Peyer's patch (tissue), 4 donors: ENCODE data around the gene MYH7B. TPM values are rescaled to one million over a fixed set of nuclear protein-coding genes. Genes with fewer than 3 reads are reported as not detected.
A peak's percentile ranks its signal among the peaks of the same experiment; 100 is the strongest.

Experiments
- DNase-seq, 3 donors: peaks; one replicate each; pipeline ENCODE4 v3.0.0-alpha.2; 2017 to 2019
- H3K27ac ChIP-seq, 4 donors: fragments of 200-600 bp; sonication (generic); one replicate each; pipeline ENCODE4 v1.5.1; 2016 to 2019
- H3K27me3 ChIP-seq, 2 donors: fragments of 200-600 bp; sonication (generic); one replicate each; pipeline ENCODE4 v1.5.1; 2019
- H3K36me3 ChIP-seq, 3 donors: fragments of 200-600 bp; sonication (generic); one replicate each; pipeline ENCODE4 v1.5.1; 2016 to 2019
- H3K4me1 ChIP-seq, 4 donors: fragments of 200-600 bp; sonication (generic); one replicate each; pipeline ENCODE4 v1.5.1; 2016 to 2019
- H3K4me3 ChIP-seq, 4 donors: fragments of 200-600 bp; sonication (generic); 1 replicate in 3 of 4; 2 replicates in 1 of 4; pipeline ENCODE4 v1.5.1; 2016 to 2019; ENCODE audit warnings: mild to moderate bottlenecking in 1 of 4
- H3K9me3 ChIP-seq, 4 donors: fragments of 200-600 bp; sonication (generic); one replicate each; pipeline ENCODE4 v1.5.1; 2016 to 2019; ENCODE audit warnings: mild to moderate bottlenecking in 1 of 4
- CTCF ChIP-seq, 6 experiments: fragments of 450-650 bp in 4 of 6; fragments of 200-600 bp in 2 of 6; sonication (generic) in 1 of 6; IDR thresholded peaks; one replicate each; pipeline ENCODE4 v1.5.1; 2017 to 2019; ENCODE audit warnings: antibody characterized with exemption in 6 of 6, mild to moderate bottlenecking in 3 of 6, moderate library complexity in 1 of 6
- POLR2A ChIP-seq, 2 donors: fragments of 450-650 bp; IDR thresholded peaks; one replicate each; pipeline ENCODE4 v1.5.1; 2017; ENCODE audit warnings: antibody characterized with exemption in 2 of 2, mild to moderate bottlenecking in 2 of 2, moderate library complexity in 2 of 2
- total RNA-seq, 4 donors: library from RNA; depleted of rRNA; stranded (reverse); fragments of >200 nt; gene quantifications; one replicate each; pipeline ENCODE4 v1.1.0, GENCODE V29; 2016

Gene MYH7B
- total RNA-seq, 4 donors from 2014 or later: 0.40 to 2.0 (median 1.4) TPM

DNA sequence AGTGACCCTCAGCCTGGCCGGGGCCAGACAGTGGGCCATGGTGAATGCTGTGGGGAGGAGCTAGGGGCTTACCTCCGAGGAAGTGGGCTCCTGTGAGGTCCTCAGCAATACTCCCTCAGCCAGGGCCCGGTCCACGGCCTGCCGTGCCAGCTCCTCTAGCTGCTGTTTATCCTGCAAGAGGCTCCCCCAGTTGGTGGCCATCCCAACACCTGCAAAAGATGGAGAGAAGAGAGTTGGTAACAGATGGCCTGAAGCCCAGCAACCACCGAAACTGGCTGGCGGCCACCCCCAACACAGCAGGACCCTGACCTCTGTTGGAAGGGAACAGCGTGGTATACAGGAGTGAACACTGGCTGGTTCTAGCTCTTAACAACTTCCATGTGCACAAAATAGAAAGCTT lies 4.0 kb upstream of the MYH7B start:
- peaks cover 0 to 27% (median 3%) of the 10 kb centered on the region in 4 donors for H3K4me1 ChIP-seq
- H3K4me3 ChIP-seq: no peak overlapping the region
- no peaks in the 10 kb centered on the region for H3K9me3 ChIP-seq
- no peaks in the 10 kb centered on the region for H3K36me3 ChIP-seq
- TF ChIP-seq CTCF (IDR thresholded peaks at IDR 0.05) (no peak), POLR2A (IDR thresholded peaks at IDR 0.05) (no peak)
- DNase-seq: no peak
- H3K27me3 ChIP-seq: no peaks in the 10 kb centered on the region
- H3K27ac ChIP-seq: peak overlapping the region in 1 of 4 donors; percentile 62

- Histone ChIP-seq H3K36me3 (no peaks in the 10 kb centered on the region), H3K4me3 (no peak overlapping the region), H3K27me3 (no peaks in the 10 kb centered on the region), H3K9me3 (no peaks in the 10 kb centered on the region), H3K27ac (no peak overlapping the region), H3K4me1 (peaks cover 0 to 27% (median 3%) of the 10 kb centered on the region in 4 donors)
- TF ChIP-seq POLR2A (IDR thresholded peaks at IDR 0.05): no peak
- TF ChIP-seq CTCF (IDR thresholded peaks at IDR 0.05): no peak
- no peak for DNase-seq
Observed at GRCh38 chr20:34952671-34953070, 3.0 kb upstream of the MYH7B start.

GRCh38 chr20:34953960-34954359 lies 1.7 kb upstream of the MYH7B start:
- TF ChIP-seq CTCF (IDR thresholded peaks at IDR 0.05) (no peak), POLR2A (IDR thresholded peaks at IDR 0.05) (no peak)
- no peaks in the 10 kb centered on the region for H3K36me3 ChIP-seq
- no peaks in the 10 kb centered on the region for H3K27me3 ChIP-seq
- H3K4me1 ChIP-seq: peaks cover 0 to 27% (median 3%) of the 10 kb centered on the region in 4 donors
- DNase-seq: no peak
- H3K9me3 ChIP-seq: no peaks in the 10 kb centered on the region
- no peak overlapping the region for H3K27ac ChIP-seq
- no peak overlapping the region for H3K4me3 ChIP-seq

DNA sequence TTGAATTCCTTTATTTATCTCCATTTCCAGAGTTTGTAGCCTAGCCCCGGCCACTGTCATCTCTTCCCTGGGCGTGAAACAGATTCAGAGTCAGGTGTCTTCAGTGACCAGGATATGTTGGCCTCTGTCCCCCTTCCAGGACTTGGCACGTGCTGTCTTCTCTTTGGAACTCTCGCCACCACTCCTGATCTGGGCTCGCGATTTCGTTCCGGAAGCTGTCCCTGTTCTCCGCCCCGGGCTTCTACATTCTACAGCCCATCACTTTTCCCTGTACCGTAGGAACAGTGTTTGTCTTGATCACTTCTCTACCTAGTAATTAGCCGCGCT lies 801 bp upstream of the MYH7B start:
- DNase-seq: no peak
- H3K9me3 ChIP-seq: no peaks in the 10 kb centered on the region
- H3K4me1 ChIP-seq: peaks cover 0 to 21% (median 3%) of the 10 kb centered on the region in 4 donors
- H3K4me3 ChIP-seq: peak overlapping the region; percentile 57 to 77 (median 73)
- no peaks in the 10 kb centered on the region for H3K36me3 ChIP-seq
- TF ChIP-seq POLR2A (IDR thresholded peaks at IDR 0.05) (no peak), CTCF (IDR thresholded peaks at IDR 0.05) (no peak)
- H3K27ac ChIP-seq: peak overlapping the region; percentile 74 to 95 (median 85)
- no peaks in the 10 kb centered on the region for H3K27me3 ChIP-seq

DNA sequence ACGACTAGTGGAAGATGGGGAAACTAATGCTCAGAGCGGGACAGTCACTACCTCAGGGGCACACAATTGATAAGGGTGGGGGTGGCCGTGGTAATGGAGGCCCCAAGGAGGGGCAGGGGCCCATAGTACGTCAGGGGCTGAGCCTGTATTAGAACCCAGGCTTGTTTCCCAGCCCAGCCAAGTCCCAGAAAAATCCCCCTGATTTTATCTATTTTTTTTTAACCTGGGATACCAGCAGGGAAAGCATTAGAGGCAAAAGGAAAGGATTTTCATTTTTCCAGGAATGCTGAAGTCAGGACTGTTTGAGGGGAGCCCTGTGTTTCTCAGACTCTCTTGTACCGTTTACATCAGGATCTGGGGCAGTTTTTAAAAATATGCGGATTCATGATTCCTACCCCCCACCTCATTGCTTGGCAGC lies 382 bp downstream of the MYH7B start:
- no peaks in the 10 kb centered on the region for H3K27me3 ChIP-seq
- TF ChIP-seq CTCF (IDR thresholded peaks at IDR 0.05) (no peak), POLR2A (IDR thresholded peaks at IDR 0.05) (no peak)

More for the DNA sequence above, 382 bp downstream of the MYH7B start:
- no peaks in the 10 kb centered on the region for H3K36me3 ChIP-seq
- peak overlapping the region; percentile 74 to 95 (median 85) for H3K27ac ChIP-seq
- peak overlapping the region; percentile 57 to 77 (median 73) for H3K4me3 ChIP-seq
- H3K4me1 ChIP-seq: peaks cover 0 to 17% (median 3%) of the 10 kb centered on the region in 4 donors
- no peak for DNase-seq
- H3K9me3 ChIP-seq: no peaks in the 10 kb centered on the region
